Stimulated activated CD8-positive, alpha-beta memory T cell treated with anti-CD3 and anti-CD28 coated beads, Interleukin-2, amount 100 ng/mL, for 1 hour (primary cell): Measurements from ENCODE around the gene FBXO21.

ENCODE experiments used
- DNase-seq, 2 donors: peaks; one replicate each; pipeline ENCODE4 v3.0.0-alpha.2; 2020; ENCODE audit warnings: low read depth in 2 of 2

The FBXO21 gene

DNA sequence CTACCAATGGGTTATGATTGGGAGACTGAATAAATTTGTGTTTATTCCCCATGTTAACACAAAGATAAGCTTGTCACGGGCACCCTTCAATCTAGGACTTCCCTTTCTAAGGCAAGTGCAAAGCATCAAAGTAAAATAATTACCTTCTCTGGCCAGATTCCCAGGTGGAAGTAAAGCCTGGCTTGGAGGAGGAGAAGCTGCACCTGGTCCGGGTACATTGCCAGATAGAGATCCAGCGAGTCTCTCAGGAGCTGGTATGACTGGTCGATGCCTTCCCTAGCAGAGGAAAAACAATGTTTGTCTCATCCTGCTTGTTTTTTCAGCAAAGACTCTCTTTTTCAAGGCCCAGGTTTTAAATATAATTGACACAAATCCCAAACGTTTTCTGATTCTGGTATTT lies 24.9 kb downstream of the FBXO21 start:
- no peak for DNase-seq

- no peak for DNase-seq
Observed at GRCh38 chr12:117162633-117163032, 27.6 kb downstream of the FBXO21 start.

GRCh38 chr12:117162167-117162539 lies 28.1 kb downstream of the FBXO21 start:
- no peak for DNase-seq

GRCh38 chr12:117161460-117162166 lies 28.7 kb downstream of the FBXO21 start:
- no peak for DNase-seq

DNA sequence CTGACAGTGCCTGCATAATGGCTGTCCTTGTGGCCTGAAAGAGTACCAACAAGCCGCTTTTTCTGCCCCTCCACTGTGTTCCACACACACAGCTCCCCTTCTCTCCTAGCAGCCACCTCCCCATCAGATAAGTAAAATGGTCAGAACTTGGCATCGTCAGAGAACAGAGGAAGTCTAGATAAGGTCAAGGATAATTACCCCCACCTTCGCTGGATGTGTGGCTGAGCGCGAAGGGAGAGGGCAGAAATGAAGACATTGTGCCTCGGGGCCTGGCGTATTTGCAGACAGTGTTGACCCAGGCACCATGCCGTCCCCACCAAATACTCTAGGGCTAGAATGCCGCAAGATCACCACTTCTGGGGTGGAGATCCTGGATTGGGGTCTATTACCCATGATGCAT lies 30.6 kb downstream of the FBXO21 start:
- DNase-seq, result no peak

DNA sequence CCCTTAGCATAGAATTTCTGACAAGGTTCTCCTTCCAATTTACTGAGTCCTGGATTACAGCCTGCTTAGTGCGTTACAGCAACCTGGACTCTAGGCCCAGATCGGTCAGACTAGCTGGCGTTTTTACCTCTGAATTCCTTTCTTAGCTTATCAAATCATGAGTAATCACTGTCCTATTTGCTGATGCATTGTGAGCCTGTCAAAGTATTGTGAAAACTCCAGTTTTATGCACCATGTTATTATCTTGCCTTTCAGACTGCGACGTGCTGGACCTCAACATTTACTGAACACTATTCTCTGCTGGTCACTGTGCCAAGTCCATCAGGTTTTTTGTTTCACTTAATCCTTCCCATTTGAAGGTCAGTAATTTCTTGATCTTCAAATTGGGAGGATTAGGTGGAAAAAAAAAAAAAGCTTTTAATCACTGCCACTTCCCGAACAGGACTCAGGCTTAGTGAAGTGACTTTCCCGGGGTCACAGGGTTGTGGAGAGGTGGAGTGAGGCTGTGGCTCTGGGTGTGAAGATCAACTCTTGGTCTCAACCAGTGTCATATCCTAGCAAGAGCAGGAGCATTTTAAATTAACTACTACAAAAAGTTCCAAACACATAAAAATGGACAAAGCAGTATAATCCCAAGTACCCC lies 31.2 kb downstream of the FBXO21 start:
- DNase-seq, result no peak

GRCh38 chr12:117158096-117158495 lies 32.2 kb downstream of the FBXO21 start:
- no peak for DNase-seq

GRCh38 chr12:117155278-117156060 lies 34.8 kb downstream of the FBXO21 start:
- DNase-seq, result peak; percentile 30 to 49

DNA sequence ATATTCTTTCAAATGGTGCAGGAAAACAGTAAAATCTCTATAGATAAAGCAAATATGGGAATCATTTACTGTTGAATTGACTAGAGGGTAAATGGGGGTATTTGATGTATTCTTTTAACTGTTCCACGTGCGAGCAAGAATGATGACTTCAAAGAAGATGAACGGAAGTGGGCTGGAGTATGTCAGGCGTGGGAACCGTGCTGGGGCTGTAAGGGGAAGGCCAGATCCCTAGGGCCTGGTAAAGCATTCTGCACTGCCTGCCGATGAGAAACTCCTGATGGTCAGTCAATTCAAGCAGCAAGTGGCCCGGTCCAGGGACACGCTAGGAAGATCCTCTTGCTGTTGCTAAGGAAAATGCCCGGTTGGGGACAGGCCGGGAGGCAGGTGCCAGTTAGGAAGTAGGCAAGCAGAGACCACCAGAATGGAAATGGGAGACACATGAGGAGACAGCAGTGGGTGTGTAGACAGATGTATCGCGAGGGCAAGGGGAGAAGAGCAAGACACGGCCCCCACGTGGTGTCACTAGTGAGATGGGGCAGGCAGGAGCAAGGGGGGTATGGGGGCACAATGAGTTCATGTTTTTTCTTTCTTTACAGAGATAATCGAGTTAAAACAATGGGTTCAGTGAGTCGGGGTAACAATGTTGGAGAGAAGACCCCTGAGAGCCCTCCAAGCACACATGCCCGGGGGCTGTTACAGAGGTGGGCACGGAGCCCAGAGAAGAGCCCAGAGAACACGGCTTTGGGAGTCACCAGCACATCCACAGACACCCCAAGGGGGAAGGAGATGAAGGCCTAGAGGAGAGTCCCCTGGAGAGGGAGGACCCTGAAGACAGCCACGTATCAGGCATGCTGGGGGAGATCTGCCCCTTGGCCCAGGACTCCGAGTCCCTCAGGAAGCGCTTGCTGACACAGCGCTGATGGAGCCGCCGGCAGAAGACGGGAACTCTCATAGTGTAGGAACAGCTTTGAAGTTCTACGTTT lies 37.2 kb downstream of the FBXO21 start:
- DNase-seq, result no peak

GRCh38 chr12:117151403-117152031 lies 38.8 kb downstream of the FBXO21 start:
- DNase-seq, result no peak

DNA sequence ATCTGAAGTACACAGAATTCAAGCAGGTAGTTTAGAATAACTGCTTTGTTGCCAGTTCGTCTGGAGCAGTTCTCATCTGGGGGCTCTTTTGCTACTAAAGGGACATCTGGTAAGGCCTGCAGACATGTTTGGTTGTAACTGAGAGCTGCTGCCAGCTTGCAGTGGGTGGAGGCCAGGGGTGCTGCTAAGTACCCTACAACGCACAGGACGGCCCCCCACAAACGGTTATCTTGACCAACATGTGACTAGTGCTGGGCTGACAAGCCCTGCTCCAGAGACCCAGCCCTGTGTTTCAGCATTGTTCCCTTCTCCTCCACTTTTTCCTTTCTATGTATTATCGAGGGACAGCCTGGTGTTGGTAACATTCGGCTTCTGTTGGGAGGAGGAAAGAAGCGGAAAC lies 40.8 kb downstream of the FBXO21 start:
- no peak for DNase-seq

DNA sequence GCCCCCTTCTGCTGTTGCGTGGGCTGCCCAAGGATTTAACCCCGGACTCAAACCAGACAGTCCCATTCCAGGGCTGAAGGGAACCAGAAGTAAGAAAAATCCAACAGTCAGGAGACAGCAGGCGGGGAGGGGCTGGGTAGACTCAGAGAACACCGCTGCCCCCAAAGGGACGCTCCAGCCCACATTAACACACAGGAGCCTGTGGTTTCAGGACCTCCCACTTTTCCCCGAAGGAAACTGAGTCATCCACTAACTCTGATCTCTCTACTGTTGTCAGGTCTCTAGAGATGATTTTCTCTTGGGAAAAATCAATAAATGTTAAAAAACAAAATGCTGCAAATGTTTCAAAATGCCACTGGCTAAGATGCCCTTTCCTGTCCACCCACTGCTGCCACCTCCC lies 41.6 kb downstream of the FBXO21 start:
- DNase-seq, result no peak

- DNase-seq, result no peak
Observed at GRCh38 chr12:117147639-117148038, 42.6 kb downstream of the FBXO21 start.

GRCh38 chr12:117145597-117146154 lies 44.6 kb downstream of the FBXO21 start:
- DNase-seq, result no peak

DNA sequence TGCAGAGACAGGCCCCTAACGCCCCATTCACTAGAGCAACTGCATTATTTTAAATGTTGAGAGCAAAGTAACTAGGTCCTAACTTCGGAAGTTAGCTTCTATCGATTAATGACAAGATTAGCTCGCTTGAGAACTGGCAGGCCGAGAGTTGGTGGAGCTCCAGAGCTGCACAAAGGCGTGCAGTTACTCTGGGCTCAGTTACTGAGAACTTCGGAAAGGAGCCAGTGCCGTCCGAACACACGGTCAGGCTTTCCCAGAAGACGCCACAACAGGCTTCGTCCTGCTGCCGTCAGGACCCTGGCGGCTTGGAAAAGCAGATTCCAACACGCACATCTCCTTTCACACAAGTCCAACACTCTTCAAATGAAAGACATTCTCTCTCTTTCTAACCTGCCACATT lies 45.7 kb downstream of the FBXO21 start:
- DNase-seq, result no peak

- no peak for DNase-seq
Observed at GRCh38 chr12:117143008-117143532, 47.2 kb downstream of the FBXO21 start.

DNA sequence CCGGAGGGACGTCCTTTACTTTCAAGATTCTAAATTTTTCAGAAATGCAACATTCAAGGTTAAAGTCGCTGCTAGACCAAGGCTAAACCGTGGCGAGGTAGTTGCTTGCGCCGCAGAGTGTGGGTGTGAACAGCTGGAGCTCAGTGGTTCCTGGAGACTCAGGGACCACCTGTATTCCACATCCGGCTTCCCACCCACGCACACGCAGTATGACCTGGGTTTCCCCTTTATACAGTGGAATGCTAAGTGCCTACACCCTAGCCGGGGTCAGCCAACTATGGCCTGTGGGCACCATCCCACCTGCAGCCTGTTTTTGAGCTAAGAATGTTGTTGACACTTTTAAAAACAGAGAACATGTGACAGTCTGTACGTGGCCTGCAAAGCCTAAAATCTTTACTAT lies 48.2 kb downstream of the FBXO21 start:
- DNase-seq, result no peak

DNA sequence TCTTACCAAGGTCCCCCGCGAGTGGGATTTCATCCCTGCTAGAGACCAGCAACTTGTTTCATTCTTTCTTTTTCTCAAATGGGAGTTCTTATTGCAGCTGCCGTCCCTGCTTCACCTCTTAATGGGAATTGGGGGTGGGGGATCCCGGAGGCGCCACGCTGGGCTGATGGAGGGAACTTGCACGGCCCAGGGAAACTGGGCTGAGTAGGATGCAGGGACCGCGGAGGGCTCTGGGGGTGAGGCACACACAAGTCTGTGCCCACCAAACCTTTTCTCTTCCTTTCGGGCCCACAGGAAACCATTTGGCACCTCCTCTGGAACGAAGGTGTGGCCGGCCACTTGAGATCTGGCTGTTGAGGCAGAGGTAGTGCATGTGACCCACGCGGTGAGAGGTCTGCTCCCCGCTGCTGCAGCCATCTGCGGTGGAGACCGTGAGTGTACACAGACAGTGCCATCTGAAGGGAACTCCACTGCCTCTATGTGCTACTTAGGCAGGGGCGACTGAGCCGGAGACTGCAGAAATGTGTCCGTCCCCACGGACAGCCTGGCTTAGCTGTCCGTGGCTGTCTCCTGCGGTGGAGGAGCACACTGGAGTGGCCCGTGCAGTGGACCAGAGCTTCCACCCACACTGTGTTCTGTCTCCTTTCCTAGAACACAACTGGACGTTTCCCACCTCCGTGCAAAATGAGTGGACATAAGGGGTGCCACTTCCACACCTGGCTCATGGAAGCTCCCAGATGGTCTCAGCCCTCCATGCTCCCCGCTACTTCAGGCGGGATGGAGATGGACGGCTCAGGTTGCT lies 49.0 kb downstream of the FBXO21 start:
- DNase-seq, result no peak

GRCh38 chr12:117140397-117141096 lies 49.7 kb downstream of the FBXO21 start:
- no peak for DNase-seq
